PC-3 (cell line): ENCODE measurements around the gene CLCN4. TPM values are rescaled to one million over a fixed set of nuclear protein-coding genes. Genes with fewer than 3 reads are reported as not detected.

ENCODE experiments used
- ATAC-seq: fragments of 200-7000 bp; cut with Tn5 transposase; 2 replicates; pipeline ENCODE4 v1.9.1; 2020; ENCODE audit warnings: mild to moderate bottlenecking, moderate library complexity
- BruUV-seq: library from RNA; stranded (reverse); fragments of 400-500 nt; replicated peaks from 2 replicates; lab custom pipeline; 2021; lab: Mats Ljungman, UMichigan
- CTCF ChIA-PET: fragments of 300-600 bp; sonication (Branson Sonifier 250); formaldehyde crosslinking; loops from one replicate; lab custom pipeline; 2022; ENCODE audit warnings: antibody characterized with exemption; lab: Charles Lee
- POLR2A ChIA-PET: fragments of 300-600 bp; sonication (Branson Sonifier 250); formaldehyde crosslinking; loops from one replicate; lab custom pipeline; 2022; ENCODE audit warnings: antibody characterized with exemption; ENCODE audit not compliant: unreplicated experiment; lab: Charles Lee
- DNase-seq: peaks from one replicate; pipeline ENCODE4 v3.0.0-alpha.2; 2015
- H2AFZ ChIP-seq: fragments of 300-600 bp; sonication (generic); 2 replicates; pipeline ENCODE4 v1.6.0; 2016; ENCODE audit warnings: antibody characterized with exemption, low read length
- H3F3A ChIP-seq: fragments of 300-600 bp; sonication (generic); one replicate; pipeline ENCODE4 v1.6.0; 2017; ENCODE audit warnings: antibody characterized with exemption, low read length, control low read depth, mild to moderate bottlenecking; ENCODE audit not compliant: unreplicated experiment
- H3K27ac ChIP-seq: fragments of 300-600 bp; sonication (generic); 2 replicates; pipeline ENCODE4 v1.5.1; 2016; ENCODE audit warnings: mild to moderate bottlenecking, low read length
- H3K27me3 ChIP-seq: fragments of 300-600 bp; sonication (generic); 2 replicates; pipeline ENCODE4 v1.6.1; 2016; ENCODE audit warnings: low read length, mixed read lengths
- H3K36me3 ChIP-seq: fragments of 300-600 bp; sonication (generic); 2 replicates; pipeline ENCODE4 v1.6.1; 2016; ENCODE audit warnings: low read depth, mixed run types, low read length, mixed read lengths
- H3K4me1 ChIP-seq: fragments of 300-600 bp; sonication (generic); 2 replicates; pipeline ENCODE4 v1.5.1; 2016; ENCODE audit warnings: low read length; ENCODE audit not compliant: insufficient read depth
- H3K4me2 ChIP-seq: fragments of 300-600 bp; sonication (generic); 2 replicates; pipeline ENCODE4 v1.6.0; 2016; ENCODE audit warnings: low read length
- H3K4me3 ChIP-seq: fragments of 300-600 bp; sonication (generic); 2 replicates; pipeline ENCODE4 v1.5.1; 2016; ENCODE audit warnings: mild to moderate bottlenecking, low read length, mixed read lengths
- H3K79me2 ChIP-seq: fragments of 300-600 bp; sonication (generic); 2 replicates; pipeline ENCODE4 v1.6.1; 2017; ENCODE audit warnings: low read length, mixed read lengths
- H3K9ac ChIP-seq: fragments of 300-600 bp; sonication (generic); 2 replicates; pipeline ENCODE4 v1.6.0; 2016; ENCODE audit warnings: mild to moderate bottlenecking, low read length
- H3K9me2 ChIP-seq: fragments of 300-600 bp; sonication (generic); replicated peaks from 2 replicates; pipeline ENCODE4 v1.6.1; 2016; ENCODE audit warnings: mixed run types, low read length, mixed read lengths
- H3K9me3 ChIP-seq: fragments of 300-600 bp; sonication (generic); 2 replicates; pipeline ENCODE4 v1.6.1; 2016; ENCODE audit warnings: low read length, mixed read lengths
- H4K20me1 ChIP-seq: fragments of 300-600 bp; sonication (generic); 2 replicates; pipeline ENCODE4 v1.6.1; 2016; ENCODE audit warnings: low read length, mixed read lengths
- EZH2 ChIP-seq: fragments of 300-600 bp; sonication (generic); IDR thresholded peaks from one replicate; pipeline ENCODE4 v1.6.1; 2017; ENCODE audit warnings: antibody characterized with exemption, mild to moderate bottlenecking, low read length; ENCODE audit not compliant: unreplicated experiment
- EZH2phosphoT487 ChIP-seq: fragments of 300-600 bp; sonication (generic); IDR thresholded peaks from 2 replicates; pipeline ENCODE4 v1.6.1; 2018; ENCODE audit warnings: mild to moderate bottlenecking, antibody characterized with exemption, low read length, borderline replicate concordance
- intact Hi-C: fragments of 100-400 bp; cut with micrococcal nuclease; formaldehyde crosslinking; loops from 2 replicates; pipeline ENCODE4 v1.9.0; 2023
- total RNA-seq: library from RNA; depleted of rRNA; stranded (reverse); fragments of >200 nt; gene quantifications from 2 replicates; pipeline ENCODE4 v1.2.3, GENCODE V29; 2014
- TF ChIP-seq, protein P1 (sequence below): fragments of 300-600 bp; sonication (generic); conservative IDR thresholded peaks from 2 replicates; pipeline ENCODE4 v1.5.1; 2017; ENCODE audit warnings: antibody characterized with exemption, low read depth, mild to moderate bottlenecking, low read length

CLCN4 gene
- total RNA-seq, 1 experiment from 2014 or later, result 13.7 TPM

GRCh38 chrX:10230222-10230621, 73.4 kb downstream of the CLCN4 start:
- DNase-seq (no peak), ATAC-seq (no peak)
- CTCF ChIA-PET, result no interaction called here
- Histone ChIP-seq H3K9ac (no peak overlapping the region), H3K4me2 (no peak overlapping the region), H3K27me3 (no peaks in the 10 kb centered on the region), H3K9me2 (no peaks in the 10 kb centered on the region), H3K36me3 (no peaks in the 10 kb centered on the region), H3K4me1 (0 out of 2 replicates have a peak, but pooled peaks cover 6% of the 10 kb centered on the region), H3F3A (no peaks in the 10 kb centered on the region), H4K20me1 (no peaks in the 10 kb centered on the region), H3K9me3 (no peaks in the 10 kb centered on the region), H3K79me2 (no peaks in the 10 kb centered on the region), H2AFZ (no peak overlapping the region), H3K4me3 (no peak overlapping the region), H3K27ac (no peak overlapping the region)
- intact Hi-C loops, result no loop called here
- BruUV-seq, result no TSS peak
- no peak for TF ChIP-seq EZH2
- POLR2A ChIA-PET, result no interaction called here

GRCh38 chrX:10231461-10231860, 74.7 kb downstream of the CLCN4 start:
- no TSS peak for BruUV-seq
- no peak overlapping the region for H3K9ac ChIP-seq
- H3K4me3 ChIP-seq, result no peak overlapping the region
- H3F3A ChIP-seq, result no peaks in the 10 kb centered on the region
- no peaks in the 10 kb centered on the region for H4K20me1 ChIP-seq
- CTCF ChIA-PET, result no interaction called here
- no peak overlapping the region for H2AFZ ChIP-seq
- intact Hi-C loops, result no loop called here
- H3K27me3 ChIP-seq, result no peaks in the 10 kb centered on the region
- no peaks in the 10 kb centered on the region for H3K9me2 ChIP-seq
- no peak for TF ChIP-seq EZH2phosphoT487
- DNase-seq (peak; percentile 54), ATAC-seq (no peak)
- 0 out of 2 replicates have a peak, but pooled peaks cover 6% of the 10 kb centered on the region for H3K4me1 ChIP-seq
- POLR2A ChIA-PET, result no interaction called here
- no peaks in the 10 kb centered on the region for H3K36me3 ChIP-seq
- no peaks in the 10 kb centered on the region for H3K79me2 ChIP-seq
- no peaks in the 10 kb centered on the region for H3K9me3 ChIP-seq
- H3K4me2 ChIP-seq, result no peak overlapping the region
- H3K27ac ChIP-seq, result no peak overlapping the region

DNA sequence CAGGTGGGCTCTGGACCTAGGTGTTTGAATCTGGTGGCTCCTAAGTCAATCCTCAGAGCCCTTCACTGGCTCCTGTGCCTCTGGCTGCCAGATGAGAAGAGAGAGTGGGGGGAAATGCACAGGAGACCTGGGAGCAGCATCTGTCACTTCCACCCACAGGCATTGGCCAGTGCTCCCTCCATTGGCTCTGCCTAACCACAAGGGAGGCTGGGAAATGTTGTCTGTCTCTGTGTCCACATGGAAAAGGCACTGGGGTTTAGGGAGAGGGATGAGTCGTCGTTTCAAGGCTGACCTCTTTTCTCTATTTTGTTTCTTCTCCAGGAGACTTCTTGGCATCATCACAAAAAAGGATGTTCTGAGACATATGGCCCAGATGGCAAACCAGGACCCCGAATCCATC, 76.4 kb downstream of the CLCN4 start:
- Histone ChIP-seq H3K27ac (no peak overlapping the region), H3K9ac (no peak overlapping the region), H3K4me3 (no peak overlapping the region), H3K36me3 (no peaks in the 10 kb centered on the region), H3K9me3 (no peaks in the 10 kb centered on the region), H3F3A (no peaks in the 10 kb centered on the region), H3K4me1 (0 out of 2 replicates have a peak, but pooled peaks cover 6% of the 10 kb centered on the region), H3K9me2 (no peaks in the 10 kb centered on the region), H3K4me2 (no peak overlapping the region), H2AFZ (no peak overlapping the region), H3K27me3 (no peaks in the 10 kb centered on the region), H3K79me2 (no peaks in the 10 kb centered on the region), H4K20me1 (no peaks in the 10 kb centered on the region)
- DNase-seq, result no peak
- POLR2A ChIA-PET, result no interaction called here
- no TSS peak for BruUV-seq
- TF ChIP-seq EZH2 (no peak), EZH2phosphoT487 (no peak)
- TF ChIP-seq, protein P1, sequence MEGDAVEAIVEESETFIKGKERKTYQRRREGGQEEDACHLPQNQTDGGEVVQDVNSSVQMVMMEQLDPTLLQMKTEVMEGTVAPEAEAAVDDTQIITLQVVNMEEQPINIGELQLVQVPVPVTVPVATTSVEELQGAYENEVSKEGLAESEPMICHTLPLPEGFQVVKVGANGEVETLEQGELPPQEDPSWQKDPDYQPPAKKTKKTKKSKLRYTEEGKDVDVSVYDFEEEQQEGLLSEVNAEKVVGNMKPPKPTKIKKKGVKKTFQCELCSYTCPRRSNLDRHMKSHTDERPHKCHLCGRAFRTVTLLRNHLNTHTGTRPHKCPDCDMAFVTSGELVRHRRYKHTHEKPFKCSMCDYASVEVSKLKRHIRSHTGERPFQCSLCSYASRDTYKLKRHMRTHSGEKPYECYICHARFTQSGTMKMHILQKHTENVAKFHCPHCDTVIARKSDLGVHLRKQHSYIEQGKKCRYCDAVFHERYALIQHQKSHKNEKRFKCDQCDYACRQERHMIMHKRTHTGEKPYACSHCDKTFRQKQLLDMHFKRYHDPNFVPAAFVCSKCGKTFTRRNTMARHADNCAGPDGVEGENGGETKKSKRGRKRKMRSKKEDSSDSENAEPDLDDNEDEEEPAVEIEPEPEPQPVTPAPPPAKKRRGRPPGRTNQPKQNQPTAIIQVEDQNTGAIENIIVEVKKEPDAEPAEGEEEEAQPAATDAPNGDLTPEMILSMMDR, result no peak
- CTCF ChIA-PET, result no interaction called here
- intact Hi-C loops, result no loop called here
- ATAC-seq, result no peak; the same call in 1 of the 2 replicates

GRCh38 chrX:10233696-10234095, 76.9 kb downstream of the CLCN4 start:
- no peaks in the 10 kb centered on the region for H3K27me3 ChIP-seq
- ChIA-PET CTCF (no interaction called here), POLR2A (no interaction called here)
- no peaks in the 10 kb centered on the region for H4K20me1 ChIP-seq
- TF ChIP-seq EZH2phosphoT487 (no peak), EZH2 (no peak)
- TF ChIP-seq, protein P1, result no peak
- no peaks in the 10 kb centered on the region for H3F3A ChIP-seq
- no peaks in the 10 kb centered on the region for H3K9me3 ChIP-seq
- no peaks in the 10 kb centered on the region for H3K9me2 ChIP-seq
- H3K4me3 ChIP-seq, result no peak overlapping the region
- ATAC-seq, result no peak
- no peaks in the 10 kb centered on the region for H3K36me3 ChIP-seq
- H3K9ac ChIP-seq, result no peak overlapping the region
- 0 out of 2 replicates have a peak, but pooled peaks cover 6% of the 10 kb centered on the region for H3K4me1 ChIP-seq
- no peaks in the 10 kb centered on the region for H3K79me2 ChIP-seq
- no peak overlapping the region for H3K4me2 ChIP-seq
- no peak overlapping the region for H3K27ac ChIP-seq
- no TSS peak for BruUV-seq
- no peak overlapping the region for H2AFZ ChIP-seq
- DNase-seq, result no peak
- intact Hi-C loops, result no loop called here
